Coronary artery (tissue), 2 donors: ENCODE measurements around the gene KRTAP23-1.

Experiments
- DNase-seq: peaks from one replicate; pipeline ENCODE4 v3.0.0-alpha.2; 2017; ENCODE audit warnings: low spot score
- H3K27ac ChIP-seq, 2 donors: fragments of 200-600 bp; sonication (generic); one replicate each; pipeline ENCODE4 v1.5.1; 2016 to 2019
- H3K4me3 ChIP-seq: fragments of 200-600 bp; sonication (generic); 2 replicates; pipeline ENCODE4 v1.5.1; 2016; ENCODE audit warnings: mild to moderate bottlenecking, moderate library complexity
- TF ChIP-seq, protein P1 (sequence below): fragments of 200-600 bp; sonication (generic); IDR thresholded peaks from one replicate; pipeline ENCODE4 v1.5.1; 2019; ENCODE audit warnings: antibody characterized with exemption

KRTAP23-1 gene

DNA sequence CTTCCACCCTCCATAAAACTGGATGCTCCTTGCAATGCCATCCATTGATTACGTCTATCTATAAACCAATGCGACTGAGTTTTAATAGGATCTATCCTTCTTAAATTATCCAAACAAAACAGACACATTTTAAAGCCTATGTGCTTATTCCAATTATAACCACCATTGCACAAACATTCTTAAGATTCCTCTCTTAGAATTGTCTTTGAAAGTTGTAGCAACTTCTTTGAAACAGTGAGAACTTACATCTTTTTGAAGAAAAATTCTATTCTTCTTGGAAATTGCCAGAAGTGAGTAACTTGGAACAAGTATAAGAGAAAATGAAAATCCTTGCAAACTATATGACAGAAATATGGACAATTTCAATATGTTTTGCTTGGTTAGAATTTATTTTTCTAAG lies 28.2 kb downstream of the KRTAP23-1 start, which contains the start of gene KRTAP26-1:
Gene KRTAP26-1 (minus strand): TSS at position 101 of the 400 bp plus-strand sequence. CDS start 280 bp downstream, outside the sequence.
- peak within 1 kb of the TSS in 1 of 2 donors; percentile 33 for H3K27ac ChIP-seq
- DNase-seq, result no peak
- TF ChIP-seq, protein P1, sequence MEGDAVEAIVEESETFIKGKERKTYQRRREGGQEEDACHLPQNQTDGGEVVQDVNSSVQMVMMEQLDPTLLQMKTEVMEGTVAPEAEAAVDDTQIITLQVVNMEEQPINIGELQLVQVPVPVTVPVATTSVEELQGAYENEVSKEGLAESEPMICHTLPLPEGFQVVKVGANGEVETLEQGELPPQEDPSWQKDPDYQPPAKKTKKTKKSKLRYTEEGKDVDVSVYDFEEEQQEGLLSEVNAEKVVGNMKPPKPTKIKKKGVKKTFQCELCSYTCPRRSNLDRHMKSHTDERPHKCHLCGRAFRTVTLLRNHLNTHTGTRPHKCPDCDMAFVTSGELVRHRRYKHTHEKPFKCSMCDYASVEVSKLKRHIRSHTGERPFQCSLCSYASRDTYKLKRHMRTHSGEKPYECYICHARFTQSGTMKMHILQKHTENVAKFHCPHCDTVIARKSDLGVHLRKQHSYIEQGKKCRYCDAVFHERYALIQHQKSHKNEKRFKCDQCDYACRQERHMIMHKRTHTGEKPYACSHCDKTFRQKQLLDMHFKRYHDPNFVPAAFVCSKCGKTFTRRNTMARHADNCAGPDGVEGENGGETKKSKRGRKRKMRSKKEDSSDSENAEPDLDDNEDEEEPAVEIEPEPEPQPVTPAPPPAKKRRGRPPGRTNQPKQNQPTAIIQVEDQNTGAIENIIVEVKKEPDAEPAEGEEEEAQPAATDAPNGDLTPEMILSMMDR, result no peak
- H3K4me3 ChIP-seq, result no peak within 1 kb of the TSS

DNA sequence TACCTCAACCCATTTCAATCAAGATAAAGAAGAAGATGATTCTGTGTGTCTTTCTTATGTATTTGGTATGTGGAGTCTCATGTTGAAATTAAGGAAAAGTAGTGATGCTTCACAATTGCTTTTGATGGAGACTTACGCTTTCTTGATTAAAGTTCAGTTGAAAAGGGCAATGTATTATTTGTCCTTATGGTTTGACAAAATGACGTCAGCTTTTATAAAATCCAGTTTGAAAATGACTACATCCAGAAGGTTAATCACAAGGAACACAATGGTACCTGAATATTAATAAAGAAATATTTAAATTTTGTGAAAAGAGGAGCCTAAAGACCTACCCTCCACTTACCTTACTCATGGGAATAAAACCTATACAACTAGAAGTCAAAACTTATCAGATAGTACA lies 32.7 kb downstream of the KRTAP23-1 start:
- Histone ChIP-seq H3K27ac (no peak overlapping the region), H3K4me3 (no peak overlapping the region)
- no peak for DNase-seq
- TF ChIP-seq, protein P1, result no peak

DNA sequence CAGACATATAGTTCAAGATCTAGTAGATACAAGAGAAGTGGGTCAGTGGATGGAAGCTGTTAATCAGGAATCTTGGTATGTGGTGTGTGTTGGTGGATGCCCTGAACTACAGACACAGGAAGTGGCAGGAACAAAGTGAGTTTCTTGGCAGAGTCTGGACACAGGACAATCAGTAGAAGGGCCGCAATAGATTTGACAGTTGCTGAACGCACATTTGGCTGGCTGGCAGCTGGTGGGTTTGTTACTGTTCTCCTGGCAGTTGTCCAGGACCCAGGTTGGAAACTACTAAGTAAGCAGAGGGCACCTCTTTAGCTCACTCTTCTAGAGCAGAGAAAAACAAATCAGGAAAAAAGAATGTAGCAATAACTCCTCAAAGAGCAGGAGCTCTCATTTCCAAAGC lies 41.5 kb downstream of the KRTAP23-1 start:
- Histone ChIP-seq H3K4me3 (no peak overlapping the region), H3K27ac (no peak overlapping the region)
- DNase-seq, result no peak
- TF ChIP-seq, protein P1, result no peak

DNA sequence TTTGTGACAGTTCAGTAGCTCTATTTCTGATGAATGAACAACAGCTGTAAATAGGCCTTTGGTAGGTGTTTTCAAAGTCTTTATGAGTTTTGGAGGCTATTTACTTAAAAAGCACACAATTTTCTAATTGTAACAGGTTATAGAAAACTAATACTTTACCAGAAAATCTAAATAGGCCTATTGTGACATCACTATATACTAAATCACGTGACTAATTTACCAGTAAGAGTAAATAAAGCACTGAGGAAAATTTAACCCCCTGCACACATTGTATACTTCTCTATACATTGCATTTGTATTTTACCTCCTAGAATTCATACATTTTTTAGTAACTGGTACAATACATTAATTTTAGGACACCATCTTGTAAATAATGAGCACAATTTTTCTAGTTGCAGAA lies 43.3 kb downstream of the KRTAP23-1 start:
- DNase-seq, result no peak
- TF ChIP-seq, protein P1, result no peak

More for the DNA sequence above, 43.3 kb downstream of the KRTAP23-1 start:
- no peak overlapping the region for H3K4me3 ChIP-seq
- no peak overlapping the region for H3K27ac ChIP-seq
